Esophagus squamous epithelium (tissue), 5 donors: ENCODE results near the gene LRRTM2. TPM values are rescaled to one million over a fixed set of nuclear protein-coding genes. Genes with fewer than 3 reads are reported as not detected.

ENCODE experiments used
- DNase-seq: peaks from one replicate; lab custom pipeline; 2025; lab: John Stamatoyannopoulos, UW
- H3K27ac ChIP-seq, 4 donors: fragments of 200-600 bp; sonication (generic); one replicate each; pipeline ENCODE4 v1.5.1; 2016 to 2019; ENCODE audit warnings: mild to moderate bottlenecking in 1 of 4
- H3K27me3 ChIP-seq, 4 donors: fragments of 200-600 bp; sonication (generic); 1 replicate in 3 of 4; 2 replicates in 1 of 4; pipeline versions ENCODE4 v1.5.1 to v1.6.0; 2017 to 2021; ENCODE audit warnings: antibody characterized with exemption in 1 of 4
- H3K36me3 ChIP-seq, 3 donors: fragments of 200-600 bp; sonication (generic); one replicate each; pipeline ENCODE4 v1.5.1; 2016 to 2019
- H3K4me1 ChIP-seq, 3 donors: fragments of 200-600 bp; sonication (generic); one replicate each; pipeline ENCODE4 v1.5.1; 2017 to 2019
- H3K4me3 ChIP-seq, 4 donors: fragments of 200-600 bp; sonication (generic); 1 replicate in 3 of 4; 2 replicates in 1 of 4; pipeline ENCODE4 v1.5.1; 2016 to 2019; ENCODE audit warnings: mild to moderate bottlenecking in 2 of 4, moderate library complexity in 1 of 4
- H3K9me3 ChIP-seq, 3 donors: fragments of 200-600 bp; sonication (generic); one replicate each; pipeline ENCODE4 v1.5.1; 2016 to 2019
- CTCF ChIP-seq, 6 experiments: fragments of 450-650 bp in 4 of 6; fragments of 200-600 bp in 2 of 6; sonication (generic) in 2 of 6; IDR thresholded peaks; one replicate each; pipeline ENCODE4 v1.5.1; 2016 to 2019; ENCODE audit warnings: antibody characterized with exemption in 6 of 6, mild to moderate bottlenecking in 4 of 6, moderate library complexity in 4 of 6
- POLR2A ChIP-seq, 4 donors: fragments of 450-650 bp; IDR thresholded peaks; one replicate each; pipeline ENCODE4 v1.6.1; 2017; ENCODE audit warnings: antibody characterized with exemption in 4 of 4, mild to moderate bottlenecking in 4 of 4, moderate library complexity in 3 of 4
- WGBS, 2 donors: methylation state at CpG; one replicate each; pipeline ENCODE4 v1.1.5; 2018; 5-methylcytosine and 5-hydroxymethylcytosine counted together
- intact Hi-C: fragments of 100-400 bp; cut with DNase I; formaldehyde crosslinking; loops from one replicate; pipeline ENCODE4 v1.15.0; 2022
- total RNA-seq, 4 donors: library from RNA; depleted of rRNA; stranded (reverse); fragments of >200 nt; gene quantifications; one replicate each; pipeline ENCODE4 v1.1.0, GENCODE V29; 2016
- donor health status: DM: yes; HTN: yes; CAD: no.

LRRTM2 gene
- total RNA-seq, 4 donors from 2014 or later, result 0.04 to 3.1 (median 0.19) TPM; not detected in 1

GRCh38 chr5:138870611-138871010 lies 4.5 kb downstream of the LRRTM2 start:
- intact Hi-C loops, result no loop called here
- WGBS, 2 donors, result 41 to 52% methylated on average over 3 of the region's 3 CpGs
- TF ChIP-seq POLR2A (IDR thresholded peaks at IDR 0.05) (no peak), CTCF (IDR thresholded peaks at IDR 0.05) (no peak)
- DNase-seq, result no peak
- Histone ChIP-seq H3K9me3 (no peaks in the 10 kb centered on the region), H3K27ac (peak overlapping the region in 1 of 4 donors; percentile 7), H3K4me3 (no peak overlapping the region), H3K27me3 (no peaks in the 10 kb centered on the region), H3K36me3 (peaks cover 0 to 9% (median 0%) of the 10 kb centered on the region in 3 donors), H3K4me1 (peaks cover 22 to 82% (median 41%) of the 10 kb centered on the region in 3 donors)

- no peaks in the 10 kb centered on the region for H3K27me3 ChIP-seq
- peaks cover 0 to 12% (median 0%) of the 10 kb centered on the region in 3 donors for H3K36me3 ChIP-seq
- DNase-seq, result no peak
- peak overlapping the region in 1 of 4 donors; percentile 7 for H3K27ac ChIP-seq
- WGBS, 2 donors, result 34 to 42% methylated on average over 5 of the region's 5 CpGs
- H3K4me1 ChIP-seq, result peaks cover 22 to 75% (median 36%) of the 10 kb centered on the region in 3 donors
- no peaks in the 10 kb centered on the region for H3K9me3 ChIP-seq
- intact Hi-C loops, result no loop called here
- TF ChIP-seq CTCF (IDR thresholded peaks at IDR 0.05) (no peak), POLR2A (IDR thresholded peaks at IDR 0.05) (no peak)
- H3K4me3 ChIP-seq, result no peak overlapping the region
Observed at GRCh38 chr5:138869763-138870500, 5.2 kb downstream of the LRRTM2 start.

GRCh38 chr5:138869038-138869437 lies 6.1 kb downstream of the LRRTM2 start:
- Histone ChIP-seq H3K4me3 (no peak overlapping the region), H3K27me3 (no peaks in the 10 kb centered on the region), H3K9me3 (no peaks in the 10 kb centered on the region), H3K27ac (no peak overlapping the region), H3K36me3 (peaks cover 0 to 19% (median 0%) of the 10 kb centered on the region in 3 donors), H3K4me1 (peaks cover 14 to 66% (median 27%) of the 10 kb centered on the region in 3 donors)
- DNase-seq, result no peak
- no peak for TF ChIP-seq CTCF (IDR thresholded peaks at IDR 0.05)
- no peak for TF ChIP-seq POLR2A (IDR thresholded peaks at IDR 0.05)
- intact Hi-C loops, result no loop called here
- WGBS, 2 donors, result 68 to 90% methylated on average over 1 of the region's 1 CpG

- DNase-seq, result no peak
- H3K27me3 ChIP-seq, result no peaks in the 10 kb centered on the region
- WGBS, 2 donors, result 86% methylated on average over 1 of the region's 1 CpG; no CpG with 5 or more reads in 1 of the 2 donors
- intact Hi-C loops, result no loop called here
- H3K4me3 ChIP-seq, result no peak overlapping the region
- TF ChIP-seq CTCF (IDR thresholded peaks at IDR 0.05), result no peak
- no peak for TF ChIP-seq POLR2A (IDR thresholded peaks at IDR 0.05)
- peaks cover 6 to 46% (median 19%) of the 10 kb centered on the region in 3 donors for H3K4me1 ChIP-seq
- H3K9me3 ChIP-seq, result peaks cover 0 to 12% (median 7%) of the 10 kb centered on the region in 3 donors
- peaks cover 0 to 33% (median 6%) of the 10 kb centered on the region in 3 donors for H3K36me3 ChIP-seq
- no peak overlapping the region for H3K27ac ChIP-seq
Observed at GRCh38 chr5:138867011-138867410, 8.1 kb downstream of the LRRTM2 start.

- H3K27ac ChIP-seq, result no peak overlapping the region
- intact Hi-C loops, result no loop called here
- H3K4me1 ChIP-seq, result peaks cover 0 to 61% (median 8%) of the 10 kb centered on the region in 3 donors
- H3K4me3 ChIP-seq, result no peak overlapping the region
- 80 to 82% methylated on average over 9 of the region's 9 CpGs for WGBS, 2 donors
- no peaks in the 10 kb centered on the region for H3K9me3 ChIP-seq
- H3K27me3 ChIP-seq, result no peaks in the 10 kb centered on the region
- H3K36me3 ChIP-seq, result peaks cover 0 to 17% (median 0%) of the 10 kb centered on the region in 3 donors
- no peak for DNase-seq
- no peak for TF ChIP-seq POLR2A (IDR thresholded peaks at IDR 0.05)
- no peak for TF ChIP-seq CTCF (IDR thresholded peaks at IDR 0.05)
Observed at GRCh38 chr5:138853132-138853531, 22.0 kb downstream of the LRRTM2 start.
